ENCODE data around the gene NRAP.

The NRAP gene

GRCh38 chr10:113613977-113614690 is 49.7 kb downstream of the NRAP start:
- ChIA-PET POLR2A (no interaction called here), CTCF (no interaction called here)
- DNase-seq (ENCODE audit: extremely low spot score) = no peak
- TF ChIP-seq ARNT (IDR thresholded peaks at IDR 0.05) (no peak), CTBP1 (IDR thresholded peaks at IDR 0.05; ENCODE audit: borderline replicate concordance) (no peak), HDGF (IDR thresholded peaks at IDR 0.05; ENCODE audit: borderline replicate concordance) (no peak), LEF1 (IDR thresholded peaks at IDR 0.05; ENCODE audit: borderline replicate concordance) (no peak), SUZ12 (IDR thresholded peaks at IDR 0.05) (no peak), BHLHE40 (IDR thresholded peaks at IDR 0.05; ENCODE audit: borderline replicate concordance) (no peak), SP1 (IDR thresholded peaks at IDR 0.05) (no peak), L3MBTL2 (conservative IDR thresholded peaks at IDR 0.05) (no peak), FOXA1 (IDR thresholded peaks at IDR 0.05) (no peak), TARDBP (IDR thresholded peaks at IDR 0.05) (no peak), NFRKB (IDR thresholded peaks at IDR 0.05) (no peak), ELF4 (IDR thresholded peaks at IDR 0.05) (no peak), ZNF384 (IDR thresholded peaks at IDR 0.05) (no peak), FOXK2 (IDR thresholded peaks at IDR 0.05) (no peak), FOXM1 (IDR thresholded peaks at IDR 0.05; ENCODE audit: borderline replicate concordance) (no peak)
- TF ChIP-seq, protein P1, sequence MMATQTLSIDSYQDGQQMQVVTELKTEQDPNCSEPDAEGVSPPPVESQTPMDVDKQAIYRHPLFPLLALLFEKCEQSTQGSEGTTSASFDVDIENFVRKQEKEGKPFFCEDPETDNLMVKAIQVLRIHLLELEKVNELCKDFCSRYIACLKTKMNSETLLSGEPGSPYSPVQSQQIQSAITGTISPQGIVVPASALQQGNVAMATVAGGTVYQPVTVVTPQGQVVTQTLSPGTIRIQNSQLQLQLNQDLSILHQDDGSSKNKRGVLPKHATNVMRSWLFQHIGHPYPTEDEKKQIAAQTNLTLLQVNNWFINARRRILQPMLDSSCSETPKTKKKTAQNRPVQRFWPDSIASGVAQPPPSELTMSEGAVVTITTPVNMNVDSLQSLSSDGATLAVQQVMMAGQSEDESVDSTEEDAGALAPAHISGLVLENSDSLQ (IDR thresholded peaks at IDR 0.05) = no peak

DNA sequence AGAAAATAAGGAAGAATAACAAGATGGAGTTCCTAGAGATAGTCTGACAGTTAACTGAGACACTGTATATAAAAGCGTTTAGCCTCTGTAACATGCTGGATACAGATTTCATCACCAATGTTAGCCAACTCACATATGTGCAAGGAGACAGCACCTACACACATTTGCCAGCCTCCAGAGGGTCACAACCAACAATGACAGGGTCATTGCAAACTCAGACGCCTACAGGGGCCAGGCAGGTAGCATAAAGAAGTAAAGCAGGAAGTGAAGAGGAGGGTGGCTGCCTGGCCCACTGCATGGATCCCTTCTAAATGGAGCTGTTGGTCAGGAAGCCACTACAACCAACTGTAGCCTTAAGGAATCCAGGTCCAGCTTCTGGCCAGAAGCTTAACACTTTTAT is 50.4 kb downstream of the NRAP start:
- no peak for TF ChIP-seq ARNT (IDR thresholded peaks at IDR 0.05)
- no peak for TF ChIP-seq FOXM1 (IDR thresholded peaks at IDR 0.05; ENCODE audit: borderline replicate concordance)
- TF ChIP-seq TARDBP (IDR thresholded peaks at IDR 0.05) = no peak
- TF ChIP-seq HDGF (IDR thresholded peaks at IDR 0.05; ENCODE audit: borderline replicate concordance) = no peak
- TF ChIP-seq L3MBTL2 (conservative IDR thresholded peaks at IDR 0.05) = no peak
- TF ChIP-seq, protein P1 (IDR thresholded peaks at IDR 0.05) = no peak
- no peak for TF ChIP-seq SP1 (IDR thresholded peaks at IDR 0.05)
- no peak for TF ChIP-seq SUZ12 (IDR thresholded peaks at IDR 0.05)
- no peak for TF ChIP-seq CTBP1 (IDR thresholded peaks at IDR 0.05; ENCODE audit: borderline replicate concordance)
- TF ChIP-seq BHLHE40 (IDR thresholded peaks at IDR 0.05; ENCODE audit: borderline replicate concordance) = no peak
- no peak for TF ChIP-seq NFRKB (IDR thresholded peaks at IDR 0.05)
- no peak for TF ChIP-seq FOXK2 (IDR thresholded peaks at IDR 0.05)
- no peak for TF ChIP-seq LEF1 (IDR thresholded peaks at IDR 0.05; ENCODE audit: borderline replicate concordance)
- no peak for TF ChIP-seq ELF4 (IDR thresholded peaks at IDR 0.05)
- no peak for TF ChIP-seq ZNF384 (IDR thresholded peaks at IDR 0.05)
- TF ChIP-seq FOXA1 (IDR thresholded peaks at IDR 0.05) = no peak
- POLR2A ChIA-PET = no interaction called here
- no peak for DNase-seq (ENCODE audit: extremely low spot score)
- CTCF ChIA-PET = interaction anchor here (0.6 to 0.7 kb wide), 3 partner anchors 9 to 981 kb away, joined by 3 read pairs; no protein-coding TSS in a partner anchor

DNA sequence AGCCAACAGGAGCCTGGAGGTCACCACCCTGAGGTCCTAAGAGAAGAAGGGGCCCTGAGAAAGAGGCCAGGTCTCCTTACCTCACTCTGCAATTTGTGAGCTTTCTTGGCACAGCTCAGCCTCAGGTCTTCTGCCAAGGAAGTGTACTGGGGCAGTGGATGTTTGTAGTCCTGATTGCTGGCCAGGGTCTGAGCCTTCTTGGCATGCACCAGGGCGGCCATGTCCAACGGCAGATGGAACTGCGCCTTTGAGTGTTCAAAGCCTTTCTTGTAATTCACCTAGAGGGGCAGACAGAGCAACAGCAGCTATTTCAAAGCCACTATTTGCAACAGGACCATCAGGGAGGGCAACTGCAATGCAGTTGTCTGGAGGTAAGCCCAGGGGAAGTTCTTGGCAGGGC is 51.7 kb downstream of the NRAP start:
- TF ChIP-seq FOXA1 (IDR thresholded peaks at IDR 0.05) (no peak), FOXM1 (IDR thresholded peaks at IDR 0.05; ENCODE audit: borderline replicate concordance) (no peak), LEF1 (IDR thresholded peaks at IDR 0.05; ENCODE audit: borderline replicate concordance) (no peak), HDGF (IDR thresholded peaks at IDR 0.05; ENCODE audit: borderline replicate concordance) (no peak), FOXK2 (IDR thresholded peaks at IDR 0.05) (no peak), ELF4 (IDR thresholded peaks at IDR 0.05) (no peak), L3MBTL2 (conservative IDR thresholded peaks at IDR 0.05) (no peak), BHLHE40 (IDR thresholded peaks at IDR 0.05; ENCODE audit: borderline replicate concordance) (no peak), TARDBP (IDR thresholded peaks at IDR 0.05) (no peak), ARNT (IDR thresholded peaks at IDR 0.05) (no peak), CTBP1 (IDR thresholded peaks at IDR 0.05; ENCODE audit: borderline replicate concordance) (no peak), NFRKB (IDR thresholded peaks at IDR 0.05) (no peak), SP1 (IDR thresholded peaks at IDR 0.05) (no peak), SUZ12 (IDR thresholded peaks at IDR 0.05) (no peak), ZNF384 (IDR thresholded peaks at IDR 0.05) (no peak)
- TF ChIP-seq, protein P1 (IDR thresholded peaks at IDR 0.05) = no peak
- ChIA-PET CTCF (no interaction called here), POLR2A (no interaction called here)
- no peak for DNase-seq (ENCODE audit: extremely low spot score)

DNA sequence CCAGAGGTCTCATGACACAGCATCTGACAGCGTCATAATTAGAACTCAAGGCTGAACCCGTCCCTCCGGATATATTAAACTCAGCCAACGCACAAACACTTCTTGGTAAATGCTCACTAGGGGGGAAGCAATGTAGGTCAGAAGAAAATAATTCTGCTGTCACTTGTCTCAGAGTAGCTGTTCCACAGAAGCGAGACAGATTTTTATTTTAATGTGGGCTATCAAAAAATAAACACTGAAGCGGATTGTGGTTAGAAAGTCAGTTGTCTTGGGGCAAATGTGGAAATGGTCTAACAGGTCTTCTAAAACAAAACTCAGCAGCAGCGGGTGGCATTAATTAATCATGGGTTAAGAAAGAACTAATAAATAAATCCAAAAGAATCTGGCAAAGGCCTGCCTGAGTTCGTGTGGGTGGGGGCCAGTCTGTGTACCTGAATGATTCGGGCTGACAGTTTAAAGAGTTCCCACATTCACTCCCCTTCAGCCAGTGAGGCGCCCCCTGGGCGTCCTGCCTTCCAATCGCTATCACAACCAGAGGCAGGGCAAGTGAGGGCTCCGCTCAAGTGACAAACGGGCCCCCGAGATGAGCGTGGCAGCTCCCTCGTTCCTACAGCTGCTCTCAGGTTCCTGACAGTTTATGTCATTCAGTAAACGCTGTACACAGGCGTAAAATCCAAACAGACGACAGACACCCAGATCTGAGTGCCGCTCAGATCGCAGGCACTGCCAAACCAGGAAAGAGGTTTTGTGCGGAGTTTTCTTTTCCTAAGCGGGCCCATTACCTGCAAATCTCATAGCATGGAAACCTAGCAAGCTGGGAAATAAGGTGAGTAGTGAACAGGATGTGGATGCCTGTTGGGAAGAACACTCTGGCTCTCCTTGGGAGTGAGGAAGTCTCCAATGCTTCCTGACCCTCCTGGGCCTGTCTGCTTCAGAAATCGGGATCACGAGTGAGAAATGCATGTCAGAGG is 52.9 kb downstream of the NRAP start:
- no peak for TF ChIP-seq NFRKB (IDR thresholded peaks at IDR 0.05)
- no peak for TF ChIP-seq L3MBTL2 (conservative IDR thresholded peaks at IDR 0.05)
- TF ChIP-seq ARNT (IDR thresholded peaks at IDR 0.05) = no peak
- no peak for TF ChIP-seq FOXA1 (IDR thresholded peaks at IDR 0.05)
- TF ChIP-seq TARDBP (IDR thresholded peaks at IDR 0.05) = no peak
- TF ChIP-seq ZNF384 (IDR thresholded peaks at IDR 0.05) = no peak
- no peak for TF ChIP-seq LEF1 (IDR thresholded peaks at IDR 0.05; ENCODE audit: borderline replicate concordance)
- TF ChIP-seq CTBP1 (IDR thresholded peaks at IDR 0.05; ENCODE audit: borderline replicate concordance) = no peak
- no peak for TF ChIP-seq SP1 (IDR thresholded peaks at IDR 0.05)
- TF ChIP-seq ELF4 (IDR thresholded peaks at IDR 0.05) = no peak
- no peak for TF ChIP-seq SUZ12 (IDR thresholded peaks at IDR 0.05)
- TF ChIP-seq, protein P1 (IDR thresholded peaks at IDR 0.05) = no peak
- no peak for TF ChIP-seq BHLHE40 (IDR thresholded peaks at IDR 0.05; ENCODE audit: borderline replicate concordance)
- no peak for TF ChIP-seq FOXM1 (IDR thresholded peaks at IDR 0.05; ENCODE audit: borderline replicate concordance)
- DNase-seq (ENCODE audit: extremely low spot score) = peak; percentile 27
- ChIA-PET POLR2A (no interaction called here), CTCF (no interaction called here)
